ENCODE results near the gene ZSCAN29.

DNA sequence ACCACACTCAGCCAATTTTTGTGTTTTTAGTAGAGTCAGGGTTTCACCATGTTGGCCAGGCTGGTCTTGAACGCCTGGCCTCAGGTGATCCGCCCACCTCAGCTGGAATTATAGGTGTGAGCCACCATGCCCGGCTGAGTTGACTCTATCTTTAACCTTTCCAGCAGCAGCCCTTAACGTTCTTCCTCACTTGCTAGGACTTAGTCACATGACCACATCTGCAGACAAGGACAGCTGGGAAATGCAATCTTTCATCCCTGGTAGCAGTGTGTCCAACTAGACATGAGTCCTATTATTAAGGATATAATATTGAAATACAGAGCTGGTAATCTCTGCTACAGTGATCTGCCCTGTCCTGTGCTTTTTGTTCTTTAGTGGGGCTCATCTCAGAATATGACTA, 58.5 kb downstream of the ZSCAN29 start:
- no peak for TF ChIP-seq POLR2A (IDR thresholded peaks at IDR 0.05)
- TF ChIP-seq, protein P1, sequence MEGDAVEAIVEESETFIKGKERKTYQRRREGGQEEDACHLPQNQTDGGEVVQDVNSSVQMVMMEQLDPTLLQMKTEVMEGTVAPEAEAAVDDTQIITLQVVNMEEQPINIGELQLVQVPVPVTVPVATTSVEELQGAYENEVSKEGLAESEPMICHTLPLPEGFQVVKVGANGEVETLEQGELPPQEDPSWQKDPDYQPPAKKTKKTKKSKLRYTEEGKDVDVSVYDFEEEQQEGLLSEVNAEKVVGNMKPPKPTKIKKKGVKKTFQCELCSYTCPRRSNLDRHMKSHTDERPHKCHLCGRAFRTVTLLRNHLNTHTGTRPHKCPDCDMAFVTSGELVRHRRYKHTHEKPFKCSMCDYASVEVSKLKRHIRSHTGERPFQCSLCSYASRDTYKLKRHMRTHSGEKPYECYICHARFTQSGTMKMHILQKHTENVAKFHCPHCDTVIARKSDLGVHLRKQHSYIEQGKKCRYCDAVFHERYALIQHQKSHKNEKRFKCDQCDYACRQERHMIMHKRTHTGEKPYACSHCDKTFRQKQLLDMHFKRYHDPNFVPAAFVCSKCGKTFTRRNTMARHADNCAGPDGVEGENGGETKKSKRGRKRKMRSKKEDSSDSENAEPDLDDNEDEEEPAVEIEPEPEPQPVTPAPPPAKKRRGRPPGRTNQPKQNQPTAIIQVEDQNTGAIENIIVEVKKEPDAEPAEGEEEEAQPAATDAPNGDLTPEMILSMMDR (IDR thresholded peaks at IDR 0.05): no peak
